ENCODE results near the gene VDAC1.
"Not testable (repeated sequence)": the region's sequence is repeated elsewhere in the genome, so short reads cannot be mapped to it uniquely, and the experiment has no call there.

The VDAC1 gene

GRCh38 chr5:133994297-133994989 lies 10.3 kb downstream of the VDAC1 start:
- DNase-seq, result no peak

GRCh38 chr5:133993185-133993936 lies 11.4 kb downstream of the VDAC1 start:
- DNase-seq, result no peak

GRCh38 chr5:133992429-133993155 lies 12.2 kb downstream of the VDAC1 start:
- no peak for DNase-seq

GRCh38 chr5:133991171-133991910 lies 13.4 kb downstream of the VDAC1 start:
- DNase-seq, result no peak

- no peak for DNase-seq
Measured at GRCh38 chr5:133990396-133990795, 14.4 kb downstream of the VDAC1 start.

- DNase-seq, result no peak
Measured at GRCh38 chr5:133985540-133986180, 19.1 kb downstream of the VDAC1 start.

- no peak for DNase-seq
Measured at GRCh38 chr5:133983674-133984073, 21.1 kb downstream of the VDAC1 start.

GRCh38 chr5:133981714-133982113 lies 23.1 kb downstream of the VDAC1 start:
- DNase-seq, result no peak

GRCh38 chr5:133980652-133981051 lies 24.1 kb downstream of the VDAC1 start:
- DNase-seq, result no peak

- no peak for DNase-seq
Measured at GRCh38 chr5:133978943-133979342, 25.8 kb downstream of the VDAC1 start.

- peak in 1 of 2 experiments; percentile 16 for DNase-seq
Measured at GRCh38 chr5:133977858-133978257, 26.9 kb downstream of the VDAC1 start.

GRCh38 chr5:133977161-133977787 lies 27.5 kb downstream of the VDAC1 start:
- DNase-seq, result no peak

GRCh38 chr5:133975546-133975945 lies 29.2 kb downstream of the VDAC1 start:
- DNase-seq, result not testable (repeated sequence)

- no peak for DNase-seq
Measured at GRCh38 chr5:133974142-133974541, 30.6 kb downstream of the VDAC1 start.

- no peak for DNase-seq
Measured at GRCh38 chr5:133970325-133970909, 34.4 kb downstream of the VDAC1 start.

- no peak for DNase-seq
Measured at GRCh38 chr5:133969654-133970324, 35.0 kb downstream of the VDAC1 start.

- DNase-seq, result peak; percentile 97 to 99
Measured at GRCh38 chr5:133968204-133968980, 36.4 kb downstream of the VDAC1 start, which contains the start of gene C5orf15. C5orf15 (minus strand) TSS chr5:133968625; CDS start chr5:133968584, 41 bp downstream.

GRCh38 chr5:133967698-133968203 lies 37.0 kb downstream of the VDAC1 start:
- peak in 1 of 2 experiments; percentile 44 for DNase-seq

GRCh38 chr5:133967124-133967523 lies 37.7 kb downstream of the VDAC1 start:
- no peak for DNase-seq

- no peak for DNase-seq
Measured at GRCh38 chr5:133966090-133966489, 38.7 kb downstream of the VDAC1 start.
